Spinal cord (tissue), 10 donors: ENCODE data around the gene PDE4B. TPM values are rescaled to one million over a fixed set of nuclear protein-coding genes. Genes with fewer than 3 reads are reported as not detected.
"Not testable (repeated sequence)": the region's sequence is repeated elsewhere in the genome, so short reads cannot be mapped to it uniquely, and the experiment has no call there.

Source experiments
- DNase-seq, 6 donors: peaks; one replicate each; pipeline versions ENCODE4 v3.0.0 to v3.0.0-alpha.2; 2013 to 2015; ENCODE audit warnings: low spot score in 6 of 6, low read depth in 4 of 6
- H3K27ac ChIP-seq: one replicate; pipeline ENCODE4 v1.5.1; 2013; ENCODE audit warnings: low read depth, low read length, control low read depth
- H3K27me3 ChIP-seq: one replicate; pipeline ENCODE4 v1.6.1; 2013; ENCODE audit warnings: low read length; ENCODE audit not compliant: control insufficient read depth, insufficient read depth
- H3K36me3 ChIP-seq: one replicate; pipeline ENCODE4 v1.6.1; 2013; ENCODE audit warnings: low read length; ENCODE audit not compliant: control insufficient read depth, insufficient read depth
- H3K4me1 ChIP-seq: one replicate; pipeline ENCODE4 v1.6.1; 2013; ENCODE audit warnings: low read length; ENCODE audit not compliant: control insufficient read depth, insufficient read depth
- H3K4me3 ChIP-seq: one replicate; pipeline ENCODE4 v1.5.1; 2013; ENCODE audit warnings: low read depth, low read length, control low read depth
- H3K9me3 ChIP-seq: one replicate; pipeline ENCODE4 v1.6.1; 2013; ENCODE audit warnings: low read length; ENCODE audit not compliant: control insufficient read depth, insufficient read depth
- WGBS: methylation state at CpG from one replicate; pipeline ENCODE4 v1.1.5; 2013; ENCODE audit warnings: missing lambda C conversion rate; ENCODE audit not compliant: insufficient coverage; 5-methylcytosine and 5-hydroxymethylcytosine counted together
- polyA plus RNA-seq, 2 donors: library from polyadenylated mRNA; unstranded; fragments of 120-200 nt; gene quantifications; one replicate each; pipeline ENCODE4 v1.2.1, GENCODE V29; 2013; ENCODE audit not compliant: insufficient read length in 2 of 2
- small RNA-seq: library from RNA; depleted of rRNA; stranded (forward); fragments of <200 nt; gene quantifications from one replicate; pipeline ENCODE3, GENCODE V24; 2014; ENCODE audit warnings: low replicate concordance
- total RNA-seq, 2 donors: library from RNA; depleted of rRNA in 1 of 2; stranded (reverse); fragments of 120-200 nt in 1 of 2; fragments of >200 nt in 1 of 2; gene quantifications; one replicate each; pipeline versions ENCODE4 v1.2.3 to v1.2.4, GENCODE V29; 2013 to 2014
- donor health status: healthy.

PDE4B gene
- total and polyA plus RNA-seq, 4 donors, result 57.7 to 181 (median 90.7) TPM

- Histone ChIP-seq H3K4me3 (no peak overlapping the region), H3K36me3 (no peaks in the 10 kb centered on the region), H3K4me1 (no peaks in the 10 kb centered on the region), H3K27me3 (no peaks in the 10 kb centered on the region), H3K9me3 (peaks cover 7% of the 10 kb centered on the region), H3K27ac (no peak overlapping the region)
- 82% methylated on average over 2 of the region's 3 CpGs for WGBS
- DNase-seq, result peak in 1 of 6 donors; percentile 53
Observed at GRCh38 chr1:66413838-66414175, 621.1 kb downstream of the PDE4B start.

- DNase-seq, result no peak
- H3K36me3 ChIP-seq, result no peaks in the 10 kb centered on the region
- 100% methylated on average over 1 of the region's 2 CpGs for WGBS
- H3K4me1 ChIP-seq, result no peaks in the 10 kb centered on the region
- H3K9me3 ChIP-seq, result peaks cover 7% of the 10 kb centered on the region
- H3K27me3 ChIP-seq, result no peaks in the 10 kb centered on the region
- no peak overlapping the region for H3K4me3 ChIP-seq
- H3K27ac ChIP-seq, result no peak overlapping the region
Observed at GRCh38 chr1:66415281-66415680, 622.6 kb downstream of the PDE4B start.

DNA sequence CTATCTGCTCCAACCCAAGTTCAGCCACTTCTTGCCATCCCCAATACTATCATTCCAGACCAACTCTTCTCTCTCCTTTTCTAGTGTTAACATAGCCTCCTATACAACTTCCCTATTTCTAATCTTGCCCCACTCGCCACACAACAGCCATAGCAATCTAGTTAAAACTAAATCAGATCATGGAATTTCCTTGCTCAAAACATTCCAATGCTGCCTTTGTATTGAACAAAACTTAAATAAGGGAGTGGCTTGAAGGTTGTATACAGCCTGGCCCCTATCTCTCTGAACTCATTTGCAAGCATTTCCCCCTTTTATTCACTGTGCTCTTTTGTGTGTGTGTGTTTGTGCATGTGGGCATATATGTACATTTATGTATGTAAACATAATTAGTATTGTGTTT lies 623.2 kb downstream of the PDE4B start:
- no peak overlapping the region for H3K4me3 ChIP-seq
- H3K27me3 ChIP-seq, result no peaks in the 10 kb centered on the region
- no CpG with 5 or more reads among the region's 1 CpG for WGBS
- H3K4me1 ChIP-seq, result no peaks in the 10 kb centered on the region
- H3K36me3 ChIP-seq, result no peaks in the 10 kb centered on the region
- peaks cover 7% of the 10 kb centered on the region for H3K9me3 ChIP-seq
- no peak for DNase-seq
- H3K27ac ChIP-seq, result no peak overlapping the region

DNA sequence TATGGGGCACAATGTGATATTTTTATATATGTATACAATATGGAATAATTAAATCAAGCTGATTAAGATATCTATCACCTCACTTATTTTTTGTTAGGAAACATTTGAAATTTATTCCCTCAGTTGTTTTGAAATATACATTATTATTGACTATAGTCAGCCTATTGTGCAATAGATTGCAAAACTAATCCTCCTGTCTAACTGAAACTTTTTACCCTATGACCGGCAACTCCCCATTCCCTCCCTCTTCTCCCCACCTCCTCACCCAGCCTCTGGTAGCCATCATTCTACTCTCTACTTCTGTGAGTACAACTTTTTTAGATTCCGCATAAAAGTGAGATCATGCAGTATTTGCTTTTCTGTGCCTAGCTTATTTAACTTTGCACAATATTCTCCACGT lies 623.6 kb downstream of the PDE4B start:
- 98% methylated on average over 3 of the region's 3 CpGs for WGBS
- no peaks in the 10 kb centered on the region for H3K4me1 ChIP-seq
- no peak overlapping the region for H3K4me3 ChIP-seq
- DNase-seq, result no peak
- no peaks in the 10 kb centered on the region for H3K36me3 ChIP-seq
- peaks cover 7% of the 10 kb centered on the region for H3K9me3 ChIP-seq
- H3K27ac ChIP-seq, result no peak overlapping the region
- no peaks in the 10 kb centered on the region for H3K27me3 ChIP-seq

- no peaks in the 10 kb centered on the region for H3K4me1 ChIP-seq
- no peaks in the 10 kb centered on the region for H3K36me3 ChIP-seq
- DNase-seq, result no peak
- no peak overlapping the region for H3K27ac ChIP-seq
- H3K4me3 ChIP-seq, result no peak overlapping the region
- peaks cover 7% of the 10 kb centered on the region for H3K9me3 ChIP-seq
- WGBS, result no CpG with 5 or more reads among the region's 1 CpG
- no peaks in the 10 kb centered on the region for H3K27me3 ChIP-seq
Observed at GRCh38 chr1:66418021-66418420, 625.3 kb downstream of the PDE4B start.

DNA sequence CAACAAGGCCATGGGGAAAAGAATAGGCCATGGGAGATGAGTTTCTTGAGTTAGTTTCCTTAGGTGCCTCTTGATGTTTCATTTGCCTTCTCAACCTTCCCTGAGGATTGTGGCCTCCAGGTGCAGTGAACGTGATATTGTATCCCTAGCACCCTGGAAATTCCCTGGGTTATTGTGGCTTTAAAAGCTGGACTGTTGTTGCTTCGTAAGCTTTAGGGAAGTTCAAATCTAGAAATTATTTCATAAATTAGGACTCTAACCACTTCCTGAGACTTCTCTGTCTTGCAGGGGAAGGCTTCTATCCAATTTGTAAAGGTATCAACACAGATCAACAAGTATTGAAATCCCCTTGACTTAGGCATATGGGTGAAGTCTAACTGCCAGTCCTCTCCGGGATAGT lies 627.5 kb downstream of the PDE4B start:
- not testable (repeated sequence) for H3K27ac ChIP-seq, DNase-seq, H3K4me1 ChIP-seq, H3K27me3 ChIP-seq, H3K9me3 ChIP-seq, H3K36me3 ChIP-seq, H3K4me3 ChIP-seq
- 100% methylated on average over 1 of the region's 3 CpGs for WGBS

- H3K4me1 ChIP-seq, H3K9me3 ChIP-seq, H3K36me3 ChIP-seq, H3K27me3 ChIP-seq, H3K4me3 ChIP-seq, H3K27ac ChIP-seq, DNase-seq: not testable (repeated sequence)
- WGBS, result no CpG with 5 or more reads among the region's 2 CpGs
Observed at GRCh38 chr1:66420906-66421305, 628.2 kb downstream of the PDE4B start.

- H3K4me3 ChIP-seq, result no peak overlapping the region
- DNase-seq, result no peak
- 82% methylated on average over 4 of the region's 4 CpGs for WGBS
Observed at GRCh38 chr1:66422804-66423203, 630.1 kb downstream of the PDE4B start.

More at GRCh38 chr1:66422804-66423203, 630.1 kb downstream of the PDE4B start:
- no peaks in the 10 kb centered on the region for H3K27me3 ChIP-seq
- H3K9me3 ChIP-seq, result no peaks in the 10 kb centered on the region
- no peaks in the 10 kb centered on the region for H3K36me3 ChIP-seq
- H3K27ac ChIP-seq, result no peak overlapping the region
- H3K4me1 ChIP-seq, result no peaks in the 10 kb centered on the region

Small RNA genes lying within 50 kb of the gene (small RNA-seq; reads per million reads assigned to genes)
- not detected for gene RN7SL854P
- not detected for gene RNU4-88P
